T-helper 17 cell (primary cell): ENCODE data around the gene TBC1D13. TPM values are rescaled to one million over a fixed set of nuclear protein-coding genes. Genes with fewer than 3 reads are reported as not detected.
"Not testable (repeated sequence)": the region's sequence is repeated elsewhere in the genome, so short reads cannot be mapped to it uniquely, and the experiment has no call there.

Source experiments
- ATAC-seq: fragments of 150-1000 bp; cut with Tn5 transposase; 2 replicates; pipeline ENCODE4 v1.10.0; 2021; ENCODE audit warnings: mild to moderate bottlenecking, moderate library complexity
- DNase-seq, 3 donors: peaks; one replicate each; pipeline versions ENCODE4 v3.0.0 to v3.0.0-alpha.2; 2020 to 2021
- H3K9me3 ChIP-seq: one replicate; pipeline ENCODE4 v1.7.0; 2013; ENCODE audit warnings: low read length, mild to moderate bottlenecking; ENCODE audit not compliant: control insufficient read depth, poor library complexity, severe bottlenecking
- H3K27ac Mint-ChIP-seq: one replicate; pipeline ENCODE4 v1.8.0; 2022; ENCODE audit warnings: mild to moderate bottlenecking, moderate library complexity, mixed read lengths
- H3K27me3 Mint-ChIP-seq: one replicate; pipeline ENCODE4 v1.8.0; 2022; ENCODE audit warnings: mixed read lengths
- H3K36me3 Mint-ChIP-seq: one replicate; pipeline ENCODE4 v1.8.0; 2022; ENCODE audit warnings: low read depth, mixed read lengths
- H3K4me1 Mint-ChIP-seq: one replicate; pipeline ENCODE4 v1.8.0; 2022; ENCODE audit warnings: mild to moderate bottlenecking, mixed read lengths
- H3K4me3 Mint-ChIP-seq: one replicate; pipeline ENCODE4 v1.8.0; 2022; ENCODE audit warnings: mild to moderate bottlenecking, moderate library complexity, mixed read lengths
- total RNA-seq, 4 donors: library from RNA in 2 of 4; stranded (reverse) in 2 of 4; gene quantifications; one replicate each; pipeline ENCODE4 v1.2.3 and lab custom pipeline; 2022 to 2026

TBC1D13 gene
- total RNA-seq, 2 donors from 2014 or later: 21.6 to 30.8 TPM

DNA sequence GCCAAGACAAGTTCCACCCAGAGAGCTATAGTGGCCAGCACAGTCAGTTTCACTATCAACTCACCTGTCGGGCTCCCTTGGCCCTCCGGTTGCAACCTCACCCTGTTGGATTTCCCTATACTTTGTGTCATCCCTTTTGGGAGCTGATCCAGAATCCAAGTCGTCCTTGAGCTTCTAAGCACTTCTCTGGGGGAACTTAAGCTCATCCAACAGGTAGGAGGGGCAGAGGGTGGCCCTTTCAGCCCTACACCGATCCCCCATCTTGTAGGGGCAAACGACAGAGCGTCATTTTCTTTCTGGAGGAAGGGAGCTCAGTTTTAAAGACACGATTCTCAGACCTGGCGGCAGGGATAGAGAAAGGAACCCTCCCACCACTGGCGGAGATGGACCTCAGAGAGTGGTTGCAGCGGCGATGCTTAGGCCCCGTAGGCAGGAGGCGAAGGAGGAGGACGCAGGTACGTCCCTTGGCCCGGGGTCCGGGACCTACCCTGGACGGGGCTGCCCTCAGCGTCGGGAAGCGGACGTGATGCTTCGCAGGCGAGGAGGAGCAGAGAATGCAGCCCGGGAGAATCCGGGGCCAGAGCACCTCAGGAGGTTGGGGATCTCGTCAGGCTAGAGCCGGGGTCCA, 15.8 kb upstream of the TBC1D13 start:
- Mint-ChIP-seq H3K27ac (peak overlapping the region; percentile 96), H3K27me3 (no peaks in the 10 kb centered on the region), H3K4me1 (peaks cover 21% of the 10 kb centered on the region), H3K36me3 (no peaks in the 10 kb centered on the region), H3K4me3 (peak overlapping the region; percentile 98)
- peak; percentile 32 for ATAC-seq
- no peaks in the 10 kb centered on the region for H3K9me3 ChIP-seq
- DNase-seq: peak in 1 of 3 donors; percentile 10

DNA sequence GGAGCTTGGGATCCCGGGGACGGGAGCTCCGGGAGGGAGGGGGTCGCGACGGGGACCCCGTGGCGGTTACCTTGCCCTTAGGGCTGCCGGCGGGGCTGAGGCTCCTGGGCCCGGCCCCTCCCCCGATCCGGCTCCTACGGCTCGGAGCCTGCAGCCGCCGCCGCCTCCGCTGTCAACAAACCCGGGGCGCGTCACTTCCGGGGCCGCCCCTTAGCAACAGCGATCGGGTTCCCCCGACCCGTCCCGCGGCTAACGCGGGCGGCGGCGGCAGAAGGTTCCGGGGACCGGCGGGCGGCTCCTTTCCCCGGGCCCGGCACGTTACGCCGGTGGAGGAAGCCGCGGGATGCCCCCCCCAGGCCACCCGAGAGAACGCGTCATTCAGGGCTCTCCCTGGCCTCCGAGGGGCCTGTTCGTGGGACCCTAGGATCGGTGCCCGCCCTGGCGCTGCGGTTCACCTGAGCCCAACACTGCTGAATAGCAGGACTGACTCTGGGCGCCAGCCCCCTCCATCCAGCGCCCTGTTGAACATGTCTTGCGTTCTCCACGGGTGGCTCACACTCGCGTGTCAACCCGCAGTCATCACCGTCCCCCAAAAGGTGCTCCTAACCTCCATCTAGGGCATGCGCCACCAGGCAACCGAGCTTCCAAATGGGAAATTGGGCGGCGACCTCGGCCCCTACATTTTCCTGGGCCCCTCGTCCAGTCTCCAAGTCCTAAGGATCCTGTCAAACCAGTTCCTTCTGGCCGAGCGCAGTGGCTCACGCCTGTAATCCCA, 15.1 kb upstream of the TBC1D13 start, which contains the start of gene ZER1:
Gene ZER1, minus strand, starts transcription at position 183 of the 775 bp plus-strand sequence. CDS start 16,362 bp downstream, outside the sequence.
- Mint-ChIP-seq H3K27ac (peak within 1 kb of the TSS; percentile 96), H3K4me1 (peaks cover 21% of the 10 kb centered on the region), H3K27me3 (no peaks in the 10 kb centered on the region), H3K4me3 (peak within 1 kb of the TSS; percentile 98), H3K36me3 (no peaks in the 10 kb centered on the region)
- peak; percentile 86 to 93 (median 89) for DNase-seq
- peak; percentile 95 for ATAC-seq
- H3K9me3 ChIP-seq: no peaks in the 10 kb centered on the region

DNA sequence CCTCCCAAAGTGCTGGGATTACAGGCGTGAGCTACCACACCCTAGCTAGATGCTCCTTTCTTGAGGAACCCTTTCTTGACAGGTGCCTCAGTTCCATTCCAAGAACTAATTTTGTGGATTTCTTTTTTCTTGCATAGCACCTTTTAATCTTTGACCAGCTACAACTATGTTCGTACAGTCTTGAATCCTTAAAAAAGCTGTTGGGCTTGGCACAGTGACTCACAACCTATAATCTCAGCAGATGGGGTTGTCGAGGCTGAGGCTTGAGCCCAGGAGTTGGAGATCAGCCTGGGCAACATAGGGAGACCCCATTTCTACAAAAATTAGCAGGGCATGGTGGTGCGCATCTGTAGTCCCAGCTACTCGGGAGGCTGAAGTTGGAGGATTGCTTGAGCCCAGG, 14.0 kb upstream of the TBC1D13 start:
- peak overlapping the region; percentile 45 for H3K27ac Mint-ChIP-seq
- peaks cover 21% of the 10 kb centered on the region for H3K4me1 Mint-ChIP-seq
- no peaks in the 10 kb centered on the region for H3K27me3 Mint-ChIP-seq
- no peaks in the 10 kb centered on the region for H3K36me3 Mint-ChIP-seq
- H3K9me3 ChIP-seq: no peaks in the 10 kb centered on the region
- peak overlapping the region; percentile 98 for H3K4me3 Mint-ChIP-seq
- ATAC-seq (no peak), DNase-seq (no peak)

DNA sequence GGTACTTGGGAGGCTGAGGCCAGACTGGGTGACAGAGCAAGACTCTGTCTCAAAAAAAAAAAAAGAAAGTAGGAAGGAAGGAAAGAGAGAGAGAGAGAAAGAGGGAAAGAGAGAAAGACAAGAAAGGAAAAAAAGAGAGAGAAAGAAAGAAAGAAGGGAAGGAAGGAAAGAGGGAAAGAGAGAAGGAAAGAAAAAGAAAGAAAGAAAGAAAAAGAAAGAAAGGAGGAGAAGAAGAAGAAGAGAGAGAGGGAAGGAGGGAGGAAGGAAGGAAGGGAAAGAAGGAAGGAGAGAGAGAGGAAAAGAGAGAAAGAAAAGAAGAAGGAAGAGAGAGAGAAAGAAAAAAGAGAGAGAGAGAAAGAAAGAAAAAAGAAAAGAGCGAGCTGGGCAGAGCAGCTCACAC, 12.2 kb upstream of the TBC1D13 start:
- no peaks in the 10 kb centered on the region for H3K27me3 Mint-ChIP-seq
- no peak overlapping the region for H3K27ac Mint-ChIP-seq
- DNase-seq: no peak
- ATAC-seq: no peak
- H3K36me3 Mint-ChIP-seq: no peaks in the 10 kb centered on the region
- H3K9me3 ChIP-seq: no peaks in the 10 kb centered on the region
- no peak overlapping the region for H3K4me3 Mint-ChIP-seq
- peaks cover 16% of the 10 kb centered on the region for H3K4me1 Mint-ChIP-seq

DNA sequence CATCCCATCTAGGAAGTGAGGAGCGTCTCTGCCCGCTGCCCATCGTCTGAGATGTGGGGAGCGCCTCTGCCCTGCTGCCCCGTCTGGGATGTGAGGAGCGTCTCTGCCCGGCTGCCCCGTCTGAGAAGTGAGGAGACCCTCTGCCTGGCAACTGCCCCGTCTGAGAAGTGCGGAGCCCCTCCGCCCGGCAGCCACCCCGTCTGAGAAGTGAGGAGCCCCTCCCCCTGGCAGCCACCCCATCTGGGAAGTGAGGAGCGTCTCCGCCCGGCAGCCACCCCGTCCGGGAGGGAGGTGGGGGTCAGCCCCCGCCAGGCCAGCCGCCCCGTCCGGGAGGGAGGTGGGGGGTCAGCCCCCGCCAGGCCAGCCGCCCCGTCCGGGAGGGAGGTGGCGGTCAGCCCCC, 7.0 kb upstream of the TBC1D13 start:
- H3K9me3 ChIP-seq, H3K36me3 Mint-ChIP-seq, H3K4me3 Mint-ChIP-seq, DNase-seq, H3K4me1 Mint-ChIP-seq, H3K27ac Mint-ChIP-seq, H3K27me3 Mint-ChIP-seq, ATAC-seq: not testable (repeated sequence)

DNA sequence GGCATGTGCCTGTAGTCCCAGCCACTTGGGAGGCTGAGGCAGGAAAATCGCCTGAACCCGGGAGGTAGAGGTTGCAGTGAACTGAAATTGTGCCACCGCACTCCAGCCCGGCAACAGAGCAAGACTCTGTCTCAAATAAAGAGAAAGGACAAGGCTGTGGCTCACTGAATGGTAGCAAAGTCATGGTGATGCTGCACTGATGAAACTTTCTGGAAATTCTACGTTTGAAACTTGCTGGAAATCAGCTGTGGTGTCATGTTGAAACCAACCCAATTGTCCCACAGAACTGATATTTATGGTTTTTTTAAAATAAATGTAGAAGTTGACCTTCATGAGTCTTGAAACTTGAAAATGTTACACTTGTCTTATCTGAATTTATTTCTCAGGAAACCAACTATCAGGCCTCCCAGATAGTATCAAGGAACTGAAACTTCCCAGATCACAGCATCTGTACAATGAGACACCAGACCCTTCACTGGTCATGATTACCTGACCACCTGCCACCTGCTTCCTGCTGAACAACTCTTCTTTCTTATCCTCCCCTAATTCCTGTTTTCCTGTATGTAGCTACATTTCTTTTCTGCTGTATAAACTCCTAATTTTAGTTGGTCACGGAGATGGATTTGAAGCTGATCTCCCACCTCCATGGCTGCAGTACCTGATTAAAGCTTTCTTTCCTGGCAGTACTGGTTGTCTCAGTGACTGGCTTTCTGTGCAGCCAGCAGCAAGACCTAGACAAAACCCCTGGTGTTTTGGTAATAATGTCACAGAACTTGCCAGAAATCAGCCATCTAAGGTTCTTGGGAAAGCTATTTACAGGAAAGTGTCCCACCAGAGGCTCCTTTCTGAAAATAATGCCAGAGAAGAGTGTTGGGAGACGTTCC, 5.6 kb upstream of the TBC1D13 start:
- no peaks in the 10 kb centered on the region for H3K36me3 Mint-ChIP-seq
- H3K27me3 Mint-ChIP-seq: no peaks in the 10 kb centered on the region
- ATAC-seq: no peak
- no peak for DNase-seq
- no peak overlapping the region for H3K4me3 Mint-ChIP-seq
- H3K9me3 ChIP-seq: no peaks in the 10 kb centered on the region
- no peak overlapping the region for H3K27ac Mint-ChIP-seq
- H3K4me1 Mint-ChIP-seq: no peaks in the 10 kb centered on the region

DNA sequence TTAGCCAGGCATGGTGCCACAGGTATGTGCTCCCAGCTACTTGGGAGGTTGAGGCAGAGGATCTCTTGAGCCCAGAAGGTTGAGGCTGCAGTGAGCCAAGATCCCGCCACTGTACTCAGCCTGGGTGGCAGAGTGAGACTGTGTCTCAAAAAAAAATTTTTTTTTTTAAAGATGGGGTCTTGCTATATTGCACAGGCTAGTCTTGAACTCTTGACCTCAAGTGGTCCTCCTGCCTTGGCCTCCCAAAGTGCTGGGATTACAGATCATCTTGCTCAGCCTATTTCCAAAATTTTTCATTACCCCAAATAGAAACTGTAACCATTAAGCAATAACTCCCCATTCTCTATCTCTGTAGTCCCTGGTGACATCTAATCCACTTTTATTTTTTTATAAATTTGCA, 4.4 kb upstream of the TBC1D13 start:
- ATAC-seq: no peak
- no peak for DNase-seq
- Mint-ChIP-seq H3K4me1 (peaks cover 3% of the 10 kb centered on the region), H3K4me3 (no peak overlapping the region), H3K27ac (no peak overlapping the region), H3K27me3 (no peaks in the 10 kb centered on the region), H3K36me3 (no peaks in the 10 kb centered on the region)
- no peaks in the 10 kb centered on the region for H3K9me3 ChIP-seq

DNA sequence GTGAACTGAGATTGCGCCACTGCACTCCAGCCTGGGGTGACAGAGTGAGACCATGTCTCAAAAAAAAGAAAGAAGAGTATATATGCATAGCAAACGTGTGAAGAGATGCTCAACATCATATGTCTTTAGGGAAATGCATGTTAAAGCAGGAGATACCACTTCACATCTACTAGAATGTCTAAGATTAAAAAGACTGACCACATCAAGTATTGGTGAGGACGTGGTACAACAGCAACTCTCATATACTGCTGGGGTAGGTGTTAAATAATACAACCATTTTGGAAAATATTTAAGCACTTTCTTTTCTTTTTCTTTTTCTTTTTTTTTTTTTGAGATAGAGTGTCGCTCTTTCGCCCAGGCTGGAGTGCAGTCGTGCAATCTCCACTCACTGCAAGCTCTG, 1.6 kb upstream of the TBC1D13 start:
- Mint-ChIP-seq H3K27ac (peak overlapping the region; percentile 82), H3K4me3 (no peak overlapping the region), H3K36me3 (no peaks in the 10 kb centered on the region), H3K4me1 (peaks cover 10% of the 10 kb centered on the region), H3K27me3 (no peaks in the 10 kb centered on the region)
- H3K9me3 ChIP-seq: no peaks in the 10 kb centered on the region
- no peak for DNase-seq
- no peak for ATAC-seq

DNA sequence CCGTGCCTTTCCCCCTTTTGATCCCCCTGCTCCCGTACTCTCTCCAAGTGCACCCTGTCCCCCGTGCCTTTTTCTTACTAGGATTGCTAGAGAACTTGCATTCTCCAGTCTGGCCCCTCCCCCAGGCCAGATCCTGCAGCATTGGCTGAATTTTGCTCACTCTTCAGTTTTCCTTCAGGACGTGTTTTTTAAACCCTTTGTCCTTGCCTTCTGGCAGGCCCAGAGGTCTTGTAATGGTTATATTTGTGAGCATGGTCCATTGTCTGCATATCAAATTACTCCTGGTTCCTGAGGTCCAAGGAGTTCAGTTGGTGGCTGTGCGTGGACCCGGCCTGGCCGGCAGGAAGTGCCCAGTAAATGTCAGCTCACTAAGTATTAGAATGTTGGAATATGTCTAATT, 606 bp downstream of the TBC1D13 start:
- Mint-ChIP-seq H3K36me3 (no peaks in the 10 kb centered on the region), H3K4me3 (peak overlapping the region; percentile 97), H3K27ac (peak overlapping the region; percentile 82), H3K4me1 (peaks cover 14% of the 10 kb centered on the region), H3K27me3 (no peaks in the 10 kb centered on the region)
- ATAC-seq: no peak
- H3K9me3 ChIP-seq: no peaks in the 10 kb centered on the region
- DNase-seq: no peak

DNA sequence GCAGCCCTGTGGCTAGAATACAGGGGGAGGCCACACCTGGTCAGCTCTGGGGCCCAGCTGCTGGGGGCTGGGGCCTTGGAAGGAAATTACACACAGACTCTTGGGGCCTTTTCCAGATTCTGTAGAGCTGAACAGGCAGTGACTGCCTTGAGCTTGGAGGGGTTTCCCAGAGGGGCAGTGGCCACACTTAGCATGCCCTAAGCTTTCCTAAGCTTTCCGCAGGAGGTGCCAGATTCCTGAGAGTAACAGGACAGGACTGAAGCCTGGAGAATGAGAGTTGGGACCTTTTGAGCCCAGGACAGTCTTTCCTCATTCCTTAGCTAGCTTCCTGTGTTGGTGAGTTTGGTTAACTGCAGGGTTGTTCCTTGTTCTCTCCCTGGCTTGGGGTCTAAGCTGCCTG, 1.4 kb downstream of the TBC1D13 start:
- Mint-ChIP-seq H3K4me3 (peak overlapping the region; percentile 97), H3K27ac (peak overlapping the region; percentile 82), H3K36me3 (no peaks in the 10 kb centered on the region), H3K4me1 (peaks cover 20% of the 10 kb centered on the region), H3K27me3 (no peaks in the 10 kb centered on the region)
- DNase-seq (no peak), ATAC-seq (no peak)
- H3K9me3 ChIP-seq: no peaks in the 10 kb centered on the region

DNA sequence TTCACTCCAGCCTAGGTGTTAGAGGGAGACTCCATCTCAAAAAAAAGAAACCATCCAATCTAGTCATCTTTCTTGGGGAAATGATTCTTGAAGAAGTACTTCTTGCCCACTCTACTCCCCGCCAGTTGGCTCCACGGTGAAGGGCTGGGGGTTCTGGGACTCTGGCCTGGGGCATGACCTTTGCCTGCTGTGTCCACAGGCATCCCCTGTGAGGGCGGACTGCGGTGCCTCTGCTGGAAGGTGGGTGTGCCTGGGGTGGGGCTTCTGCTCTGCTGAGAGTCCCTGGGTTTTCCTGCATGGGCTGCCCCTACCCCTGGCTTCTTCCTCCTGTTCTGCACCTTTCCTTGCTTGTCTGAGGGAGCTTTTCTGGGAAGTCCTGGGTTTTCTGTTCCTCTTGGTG, 3.5 kb downstream of the TBC1D13 start:
- no peak for DNase-seq
- Mint-ChIP-seq H3K4me3 (no peak overlapping the region), H3K4me1 (peaks cover 25% of the 10 kb centered on the region), H3K27ac (no peak overlapping the region), H3K27me3 (no peaks in the 10 kb centered on the region), H3K36me3 (peaks cover 2% of the 10 kb centered on the region)
- ATAC-seq: no peak
- H3K9me3 ChIP-seq: no peaks in the 10 kb centered on the region

DNA sequence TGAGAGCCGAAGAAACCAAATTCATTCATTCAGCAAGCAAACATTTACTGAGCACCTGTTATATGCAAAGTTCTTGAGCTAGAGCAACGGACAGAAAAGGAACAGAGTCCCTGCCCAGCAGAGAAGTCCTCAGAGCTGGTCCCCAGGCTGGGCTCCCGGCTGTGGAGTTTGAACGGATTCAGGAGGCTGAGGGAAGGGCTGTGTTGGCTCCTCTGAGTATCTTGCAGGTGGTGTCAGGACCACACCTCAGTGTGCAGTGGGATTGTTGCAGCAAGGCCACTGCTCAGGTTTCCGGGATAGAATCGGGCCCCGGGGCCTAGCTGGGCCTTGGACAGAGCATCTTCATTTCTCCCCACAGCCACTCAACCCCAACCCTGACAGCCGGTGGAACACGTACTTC, 5.1 kb downstream of the TBC1D13 start:
- no peak for DNase-seq
- H3K27ac Mint-ChIP-seq: no peak overlapping the region
- no peak for ATAC-seq
- H3K36me3 Mint-ChIP-seq: peaks cover 2% of the 10 kb centered on the region
- H3K9me3 ChIP-seq: no peaks in the 10 kb centered on the region
- H3K4me1 Mint-ChIP-seq: peaks cover 25% of the 10 kb centered on the region
- H3K4me3 Mint-ChIP-seq: no peak overlapping the region
- no peaks in the 10 kb centered on the region for H3K27me3 Mint-ChIP-seq
